Measurements from ENCODE around the gene TMEM151B. TPM values are rescaled to one million over a fixed set of nuclear protein-coding genes. Genes with fewer than 3 reads are reported as not detected.

Gene TMEM151B
- total RNA-seq, 1 experiment from 2014 or later = not detected

- H3K79me2 ChIP-seq (ENCODE audit: low read length) = peaks cover 44% of the 10 kb centered on the region
- peak; percentile 78 for DNase-seq
- no TSS peak for BruUV-seq (replicated peaks)
- peak overlapping the region; percentile 85 for H2AFZ ChIP-seq (ENCODE audit: low read length)
- intact Hi-C loops (cut with micrococcal nuclease) = no loop called here
- peak overlapping the region; percentile 96 for H3K9ac ChIP-seq (ENCODE audit: low read length)
- POLR2A ChIA-PET (ENCODE audit: unreplicated experiment) = interaction anchor here (0.5 to 2.1 kb wide), 4 partner anchors 9 to 204 kb away, joined by 3 to 10 read pairs (median 4); partner anchors contain the start of gene CDC5L
- H3K27me3 ChIP-seq (ENCODE audit: low read length) = no peaks in the 10 kb centered on the region
- peak; percentile 79 for ATAC-seq
- H3F3A ChIP-seq (ENCODE audit: low read length, unreplicated experiment) = peaks cover 31% of the 10 kb centered on the region
- no peaks in the 10 kb centered on the region for H3K9me3 ChIP-seq (ENCODE audit: low read length)
- peak overlapping the region; percentile 99 for H3K4me3 ChIP-seq (ENCODE audit: low read length)
- peaks cover 35% of the 10 kb centered on the region for H3K4me1 ChIP-seq (ENCODE audit: insufficient read depth, low read length)
- H3K4me2 ChIP-seq (ENCODE audit: low read length) = peak overlapping the region; percentile 90
- no peak for TF ChIP-seq EZH2phosphoT487 (IDR thresholded peaks at IDR 0.05; ENCODE audit: borderline replicate concordance, low read length)
- no peak for TF ChIP-seq EZH2 (IDR thresholded peaks at IDR 0.05; ENCODE audit: low read length, unreplicated experiment)
- peak; percentile 58; the same call in 1 of the 2 replicates for TF ChIP-seq CTCF (conservative IDR thresholded peaks at IDR 0.05; ENCODE audit: low read depth, low read length)
- H3K9me2 ChIP-seq (replicated peaks; ENCODE audit: low read length) = no peaks in the 10 kb centered on the region
- peak overlapping the region; percentile 22 for H3K27ac ChIP-seq (ENCODE audit: low read length)
- peaks cover 41% of the 10 kb centered on the region for H4K20me1 ChIP-seq (ENCODE audit: low read length)
- CTCF ChIA-PET = interaction anchor here (0.7 to 1.0 kb wide), 2 partner anchors 10 to 150 kb away, joined by 4 to 6 read pairs; no protein-coding TSS in a partner anchor
- peaks cover 39% of the 10 kb centered on the region for H3K36me3 ChIP-seq (ENCODE audit: low read depth, low read length)
These were observed 24.2 kb upstream of the TMEM151B start for GRCh38 chr6:44245912-44246662.

- Histone ChIP-seq H4K20me1 (ENCODE audit: low read length) (peaks cover 48% of the 10 kb centered on the region), H3K4me2 (ENCODE audit: low read length) (peak within 1 kb of the TSS; percentile 90), H3K79me2 (ENCODE audit: low read length) (peaks cover 51% of the 10 kb centered on the region), H3K27me3 (ENCODE audit: low read length) (no peaks in the 10 kb centered on the region), H3K36me3 (ENCODE audit: low read depth, low read length) (peaks cover 46% of the 10 kb centered on the region), H3K27ac (ENCODE audit: low read length) (peak within 1 kb of the TSS; percentile 61), H2AFZ (ENCODE audit: low read length) (peak within 1 kb of the TSS; percentile 85), H3F3A (ENCODE audit: low read length, unreplicated experiment) (peaks cover 38% of the 10 kb centered on the region), H3K9me2 (replicated peaks; ENCODE audit: low read length) (no peaks in the 10 kb centered on the region), H3K4me1 (ENCODE audit: insufficient read depth, low read length) (peaks cover 39% of the 10 kb centered on the region), H3K9me3 (ENCODE audit: low read length) (no peaks in the 10 kb centered on the region), H3K4me3 (ENCODE audit: low read length) (peak within 1 kb of the TSS; percentile 99), H3K9ac (ENCODE audit: low read length) (peak within 1 kb of the TSS; percentile 96)
- DNase-seq = peak; percentile 98
- CTCF ChIA-PET = interaction anchor here (1.0 kb wide), 1 partner anchor 10 kb away, joined by 6 read pairs; no protein-coding TSS in a partner anchor
- intact Hi-C loops (cut with micrococcal nuclease) = no loop called here
- ATAC-seq = peak; percentile 73
- POLR2A ChIA-PET (ENCODE audit: unreplicated experiment) = interaction anchor here (0.5 to 2.1 kb wide), 4 partner anchors 9 to 205 kb away, joined by 3 to 10 read pairs (median 4); partner anchors contain the start of gene CDC5L
- BruUV-seq (replicated peaks) = no TSS peak
- TF ChIP-seq EZH2phosphoT487 (IDR thresholded peaks at IDR 0.05; ENCODE audit: borderline replicate concordance, low read length) (no peak), EZH2 (IDR thresholded peaks at IDR 0.05; ENCODE audit: low read length, unreplicated experiment) (no peak), CTCF (conservative IDR thresholded peaks at IDR 0.05; ENCODE audit: low read depth, low read length) (no peak)
These were observed 23.4 kb upstream of the TMEM151B start, which contains the start of gene HSP90AB1 for GRCh38 chr6:44246663-44247337. TSS of gene HSP90AB1 (plus strand) at chr6:44247101. CDS start at chr6:44248630, 1,529 bp downstream.

All from PC-3 (cell line).